Rectal smooth muscle tissue (tissue), 1 donor: Measurements from ENCODE around the gene FBXL17.

Source experiments
- H3K27ac ChIP-seq: one replicate; pipeline ENCODE4 v1.7.0; 2013; ENCODE audit warnings: low read depth, low read length, inconsistent platforms
- H3K27me3 ChIP-seq: one replicate; pipeline ENCODE4 v1.7.0; 2013; ENCODE audit warnings: low read length; ENCODE audit not compliant: control insufficient read depth, insufficient read depth
- H3K36me3 ChIP-seq: one replicate; pipeline ENCODE4 v1.7.0; 2013; ENCODE audit warnings: low read length; ENCODE audit not compliant: control insufficient read depth, insufficient read depth
- H3K4me1 ChIP-seq: one replicate; pipeline ENCODE4 v1.7.0; 2013; ENCODE audit warnings: low read length; ENCODE audit not compliant: control insufficient read depth, insufficient read depth
- H3K4me3 ChIP-seq: one replicate; pipeline ENCODE4 v1.7.0; 2013; ENCODE audit warnings: low read length
- H3K9ac ChIP-seq: one replicate; pipeline ENCODE4 v1.7.0; 2013; ENCODE audit warnings: low read length

The FBXL17 gene

DNA sequence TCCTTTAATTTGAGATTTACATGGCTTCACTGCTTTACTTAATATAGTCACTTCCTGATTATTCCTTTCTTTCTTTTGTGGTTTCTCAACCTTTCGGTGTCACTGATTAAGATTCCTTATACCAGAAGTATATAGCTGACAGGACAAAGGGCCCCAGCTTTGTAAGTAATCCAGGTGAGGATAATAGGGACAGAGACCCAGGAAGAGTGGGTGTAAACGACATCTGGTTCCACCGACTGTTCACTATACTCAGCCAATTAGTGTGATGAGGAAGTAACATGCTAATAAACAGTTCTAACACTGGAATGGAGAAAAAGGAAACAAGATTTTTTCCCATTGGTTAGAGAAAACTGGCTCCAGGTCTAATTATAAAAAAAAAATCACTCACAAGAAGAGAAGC lies 424.8 kb downstream of the FBXL17 start:
- H3K4me1 ChIP-seq = no peaks in the 10 kb centered on the region
- no peak overlapping the region for H3K27ac ChIP-seq
- no peak overlapping the region for H3K9ac ChIP-seq
- H3K36me3 ChIP-seq = no peaks in the 10 kb centered on the region
- H3K4me3 ChIP-seq = no peak overlapping the region
- H3K27me3 ChIP-seq = no peaks in the 10 kb centered on the region

- H3K4me3 ChIP-seq = no peak overlapping the region
- no peaks in the 10 kb centered on the region for H3K4me1 ChIP-seq
- H3K27ac ChIP-seq = no peak overlapping the region
- H3K9ac ChIP-seq = no peak overlapping the region
- no peaks in the 10 kb centered on the region for H3K27me3 ChIP-seq
- no peaks in the 10 kb centered on the region for H3K36me3 ChIP-seq
Observed at GRCh38 chr5:107955321-107955720, 426.6 kb downstream of the FBXL17 start.

DNA sequence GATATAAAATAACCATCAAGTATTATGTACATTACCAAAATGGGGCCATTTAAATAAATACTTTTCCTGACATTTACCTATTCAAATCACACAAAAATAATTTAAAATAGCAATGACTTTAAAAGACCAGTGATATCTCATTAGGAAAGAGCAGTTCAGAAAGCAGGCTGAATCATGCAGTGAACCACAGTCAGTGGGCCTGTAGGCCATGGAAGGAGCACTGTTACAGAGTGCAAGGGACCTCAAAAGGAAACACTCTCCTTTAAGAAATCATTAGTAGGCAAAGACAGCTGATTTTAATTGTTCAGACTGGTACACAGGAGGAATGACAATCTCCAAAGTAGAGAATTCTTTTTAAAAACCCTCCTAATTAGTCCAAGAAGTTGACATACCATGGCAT lies 427.6 kb downstream of the FBXL17 start:
- H3K27ac ChIP-seq = no peak overlapping the region
- no peaks in the 10 kb centered on the region for H3K4me1 ChIP-seq
- H3K9ac ChIP-seq = no peak overlapping the region
- H3K4me3 ChIP-seq = no peak overlapping the region
- H3K36me3 ChIP-seq = no peaks in the 10 kb centered on the region
- no peaks in the 10 kb centered on the region for H3K27me3 ChIP-seq

GRCh38 chr5:107952450-107952849 lies 429.4 kb downstream of the FBXL17 start:
- Histone ChIP-seq H3K9ac (no peak overlapping the region), H3K4me1 (no peaks in the 10 kb centered on the region), H3K27ac (no peak overlapping the region)

DNA sequence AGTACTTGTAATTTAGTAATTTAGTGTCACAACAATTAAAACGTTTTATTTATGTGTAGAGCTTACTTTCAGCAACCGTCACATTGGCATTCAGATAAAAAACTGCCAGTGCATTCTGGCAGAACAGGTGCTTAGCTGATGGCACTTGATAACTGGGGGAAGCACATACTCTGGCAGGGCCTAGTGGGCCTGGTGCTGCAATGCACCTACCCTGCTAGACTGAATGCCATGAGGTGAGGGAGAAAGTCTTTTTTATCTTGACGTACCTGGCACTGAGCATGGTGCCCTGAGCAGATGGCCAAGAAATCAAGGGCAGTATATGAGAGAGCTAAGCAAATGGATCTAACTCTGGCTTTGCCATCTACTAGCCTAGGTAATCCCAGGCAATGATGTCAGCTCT lies 430.6 kb downstream of the FBXL17 start:
- Histone ChIP-seq H3K27ac (no peak overlapping the region), H3K36me3 (no peaks in the 10 kb centered on the region), H3K4me3 (no peak overlapping the region), H3K27me3 (no peaks in the 10 kb centered on the region), H3K4me1 (no peaks in the 10 kb centered on the region), H3K9ac (no peak overlapping the region)

More at GRCh38 chr5:107952450-107952849, 429.4 kb downstream of the FBXL17 start:
- H3K36me3 ChIP-seq = no peaks in the 10 kb centered on the region
- no peaks in the 10 kb centered on the region for H3K27me3 ChIP-seq
- no peak overlapping the region for H3K4me3 ChIP-seq

- no peaks in the 10 kb centered on the region for H3K27me3 ChIP-seq
- no peaks in the 10 kb centered on the region for H3K36me3 ChIP-seq
- no peaks in the 10 kb centered on the region for H3K4me1 ChIP-seq
- no peak overlapping the region for H3K4me3 ChIP-seq
- H3K27ac ChIP-seq = no peak overlapping the region
- no peak overlapping the region for H3K9ac ChIP-seq
Observed at GRCh38 chr5:107950776-107951175, 431.1 kb downstream of the FBXL17 start.

GRCh38 chr5:107949688-107950341 lies 432.1 kb downstream of the FBXL17 start:
- Histone ChIP-seq H3K36me3 (no peaks in the 10 kb centered on the region), H3K4me3 (no peak overlapping the region), H3K27me3 (no peaks in the 10 kb centered on the region), H3K27ac (no peak overlapping the region), H3K9ac (no peak overlapping the region), H3K4me1 (no peaks in the 10 kb centered on the region)

- no peaks in the 10 kb centered on the region for H3K4me1 ChIP-seq
- no peak overlapping the region for H3K9ac ChIP-seq
- H3K27me3 ChIP-seq = no peaks in the 10 kb centered on the region
- H3K27ac ChIP-seq = no peak overlapping the region
- H3K4me3 ChIP-seq = no peak overlapping the region
- no peaks in the 10 kb centered on the region for H3K36me3 ChIP-seq
Observed at GRCh38 chr5:107948377-107948776, 433.5 kb downstream of the FBXL17 start.

DNA sequence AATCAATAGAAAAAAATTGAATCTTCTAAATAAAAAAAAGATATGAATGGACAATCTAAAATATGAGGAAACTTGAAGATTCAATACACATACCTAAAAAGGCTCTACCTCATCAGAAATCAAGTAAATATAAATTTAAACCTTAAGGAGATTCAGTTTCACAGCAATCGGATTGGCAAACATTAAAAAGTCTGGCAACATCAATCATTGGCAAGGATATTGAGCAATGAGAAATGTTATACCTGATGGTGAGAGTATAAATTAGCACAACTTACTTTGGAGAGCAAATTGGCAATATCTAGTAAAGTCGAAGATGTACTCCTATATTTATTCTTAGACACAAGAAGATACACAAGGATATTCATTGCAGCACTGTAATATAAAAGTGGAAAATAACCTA lies 436.8 kb downstream of the FBXL17 start:
- Histone ChIP-seq H3K4me1 (no peaks in the 10 kb centered on the region), H3K9ac (no peak overlapping the region), H3K27me3 (no peaks in the 10 kb centered on the region), H3K27ac (no peak overlapping the region), H3K36me3 (no peaks in the 10 kb centered on the region), H3K4me3 (no peak overlapping the region)

- H3K9ac ChIP-seq = no peak overlapping the region
- H3K27ac ChIP-seq = no peak overlapping the region
- no peaks in the 10 kb centered on the region for H3K27me3 ChIP-seq
- no peak overlapping the region for H3K4me3 ChIP-seq
- no peaks in the 10 kb centered on the region for H3K36me3 ChIP-seq
- no peaks in the 10 kb centered on the region for H3K4me1 ChIP-seq
Observed at GRCh38 chr5:107943923-107944322, 438.0 kb downstream of the FBXL17 start.

GRCh38 chr5:107941036-107941435 lies 440.9 kb downstream of the FBXL17 start:
- H3K27ac ChIP-seq = no peak overlapping the region
- no peaks in the 10 kb centered on the region for H3K27me3 ChIP-seq
- H3K36me3 ChIP-seq = no peaks in the 10 kb centered on the region
- no peak overlapping the region for H3K4me3 ChIP-seq
- H3K4me1 ChIP-seq = no peaks in the 10 kb centered on the region
- no peak overlapping the region for H3K9ac ChIP-seq

DNA sequence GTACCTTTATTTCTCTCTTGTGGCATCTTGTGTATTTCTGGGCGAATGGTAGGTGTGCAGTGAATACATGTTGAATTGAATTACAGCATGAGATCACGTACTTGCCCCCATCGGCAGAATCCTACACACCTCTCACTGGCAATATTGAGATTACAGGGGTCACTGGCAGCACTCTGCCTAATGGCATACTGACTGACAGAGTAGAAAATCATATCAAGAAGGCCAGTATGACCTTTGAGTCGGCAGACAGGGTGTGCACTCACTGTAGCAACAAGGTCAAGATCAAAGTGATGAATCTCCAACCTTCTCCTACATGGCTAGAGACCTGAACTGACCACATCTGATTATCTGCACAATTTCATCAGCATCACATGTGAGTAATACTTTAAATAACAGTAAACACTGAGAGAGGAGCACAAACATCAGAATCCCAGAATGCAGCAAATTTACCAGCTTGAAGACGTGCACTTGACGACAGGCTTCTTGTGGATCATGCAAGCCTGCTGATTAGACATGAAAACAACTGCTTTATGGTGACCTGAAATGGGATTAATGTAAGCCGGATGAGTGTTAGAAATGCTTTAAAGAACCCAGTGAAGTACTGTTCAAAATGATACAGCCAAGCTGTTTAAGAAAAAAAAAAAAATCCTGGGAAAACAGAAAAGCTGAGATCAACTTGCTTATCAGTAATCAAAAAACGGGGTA lies 444.1 kb downstream of the FBXL17 start:
- Histone ChIP-seq H3K4me3 (no peak overlapping the region), H3K9ac (no peak overlapping the region), H3K36me3 (no peaks in the 10 kb centered on the region), H3K27ac (no peak overlapping the region), H3K4me1 (no peaks in the 10 kb centered on the region), H3K27me3 (no peaks in the 10 kb centered on the region)

DNA sequence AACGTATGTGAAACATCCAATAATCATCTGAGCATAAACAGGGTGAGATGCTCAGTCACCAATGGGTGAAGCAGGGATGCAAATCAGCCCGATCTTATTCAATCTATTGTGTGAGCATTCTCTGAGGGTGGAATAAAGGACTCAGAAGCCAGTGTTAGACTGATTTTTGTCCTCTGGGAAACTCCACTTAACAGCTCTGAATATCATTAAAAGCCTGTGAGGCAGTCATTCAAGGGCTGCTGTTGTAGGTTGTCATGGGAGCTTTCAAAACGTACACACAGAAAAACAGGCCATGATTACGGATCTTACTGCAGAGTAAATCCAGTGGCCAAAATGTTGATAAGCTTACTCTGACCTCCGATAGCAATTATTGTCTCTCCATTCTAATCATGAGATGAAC lies 444.7 kb downstream of the FBXL17 start:
- Histone ChIP-seq H3K4me1 (no peaks in the 10 kb centered on the region), H3K36me3 (no peaks in the 10 kb centered on the region), H3K9ac (no peak overlapping the region), H3K27me3 (no peaks in the 10 kb centered on the region), H3K27ac (no peak overlapping the region), H3K4me3 (no peak overlapping the region)
